Skeletal muscle satellite cell (primary cell): ENCODE data around the gene KLHL5.
A peak's percentile ranks its signal among the peaks of the same experiment; 100 is the strongest.

Experiments
- H3K27me3 ChIP-seq: 2 replicates; pipeline ENCODE4 v1.7.0; 2013; ENCODE audit warnings: low read length; ENCODE audit not compliant: control insufficient read depth, insufficient read depth
- H3K36me3 ChIP-seq: 2 replicates; pipeline ENCODE4 v1.7.0; 2013; ENCODE audit warnings: mild to moderate bottlenecking, control low read depth, low read length; ENCODE audit not compliant: insufficient read depth
- H3K4me1 ChIP-seq: 2 replicates; pipeline ENCODE4 v1.7.0; 2013; ENCODE audit warnings: low read length; ENCODE audit not compliant: control insufficient read depth, insufficient read depth
- H3K4me2 ChIP-seq: 2 replicates; pipeline ENCODE4 v1.7.0; 2013; ENCODE audit warnings: mild to moderate bottlenecking, low read length
- H3K4me3 ChIP-seq: 2 replicates; pipeline ENCODE4 v1.7.0; 2013; ENCODE audit warnings: low read length
- H3K9ac ChIP-seq: 2 replicates; pipeline ENCODE4 v1.7.0; 2013; ENCODE audit warnings: mild to moderate bottlenecking, low read depth, low read length, moderate library complexity
- H3K9me3 ChIP-seq: replicated peaks from 2 replicates; pipeline ENCODE4 v1.7.0; 2013; ENCODE audit warnings: mild to moderate bottlenecking, control low read depth, low read length

KLHL5 gene

GRCh38 chr4:39044956-39045826 lies 16.8 kb upstream of the KLHL5 start:
- no peaks in the 10 kb centered on the region for H3K27me3 ChIP-seq
- H3K9ac ChIP-seq = peak overlapping the region; percentile 87
- H3K4me3 ChIP-seq = peak overlapping the region; percentile 75
- peaks cover 36% of the 10 kb centered on the region for H3K4me1 ChIP-seq
- no peaks in the 10 kb centered on the region for H3K9me3 ChIP-seq
- no peaks in the 10 kb centered on the region for H3K36me3 ChIP-seq
- H3K4me2 ChIP-seq = peak overlapping the region; percentile 83

GRCh38 chr4:39045827-39046221 lies 16.2 kb upstream of the KLHL5 start:
- H3K9me3 ChIP-seq = no peaks in the 10 kb centered on the region
- peak overlapping the region; percentile 87 for H3K9ac ChIP-seq
- peak overlapping the region; percentile 83 for H3K4me2 ChIP-seq
- no peaks in the 10 kb centered on the region for H3K36me3 ChIP-seq
- peaks cover 36% of the 10 kb centered on the region for H3K4me1 ChIP-seq
- H3K27me3 ChIP-seq = no peaks in the 10 kb centered on the region
- H3K4me3 ChIP-seq = peak overlapping the region; percentile 75

- H3K9ac ChIP-seq = peak overlapping the region; percentile 87
- peaks cover 36% of the 10 kb centered on the region for H3K4me1 ChIP-seq
- H3K9me3 ChIP-seq = no peaks in the 10 kb centered on the region
- H3K27me3 ChIP-seq = no peaks in the 10 kb centered on the region
- H3K4me3 ChIP-seq = peak overlapping the region; percentile 75
- no peaks in the 10 kb centered on the region for H3K36me3 ChIP-seq
- peak overlapping the region; percentile 83 for H3K4me2 ChIP-seq
Measured at GRCh38 chr4:39046249-39046648, 15.8 kb upstream of the KLHL5 start.

GRCh38 chr4:39047681-39048080 lies 14.4 kb upstream of the KLHL5 start:
- Histone ChIP-seq H3K9me3 (no peaks in the 10 kb centered on the region), H3K4me3 (no peak overlapping the region), H3K4me2 (peak overlapping the region; percentile 60), H3K9ac (no peak overlapping the region), H3K27me3 (no peaks in the 10 kb centered on the region), H3K4me1 (peaks cover 36% of the 10 kb centered on the region), H3K36me3 (no peaks in the 10 kb centered on the region)

GRCh38 chr4:39048311-39048710 lies 13.7 kb upstream of the KLHL5 start:
- Histone ChIP-seq H3K9me3 (no peaks in the 10 kb centered on the region), H3K4me3 (no peak overlapping the region)

GRCh38 chr4:39050590-39050989 lies 11.4 kb upstream of the KLHL5 start:
- H3K4me2 ChIP-seq = no peak overlapping the region
- H3K9ac ChIP-seq = no peak overlapping the region
- no peaks in the 10 kb centered on the region for H3K9me3 ChIP-seq
- no peak overlapping the region for H3K4me3 ChIP-seq
- H3K27me3 ChIP-seq = no peaks in the 10 kb centered on the region
- H3K4me1 ChIP-seq = peaks cover 19% of the 10 kb centered on the region
- no peaks in the 10 kb centered on the region for H3K36me3 ChIP-seq

More at GRCh38 chr4:39048311-39048710, 13.7 kb upstream of the KLHL5 start:
- H3K4me1 ChIP-seq = peaks cover 30% of the 10 kb centered on the region
- H3K36me3 ChIP-seq = no peaks in the 10 kb centered on the region
- H3K27me3 ChIP-seq = no peaks in the 10 kb centered on the region
- no peak overlapping the region for H3K9ac ChIP-seq
- peak overlapping the region; percentile 60 for H3K4me2 ChIP-seq

- H3K9ac ChIP-seq = no peak overlapping the region
- peaks cover 12% of the 10 kb centered on the region for H3K4me1 ChIP-seq
- no peaks in the 10 kb centered on the region for H3K9me3 ChIP-seq
- no peaks in the 10 kb centered on the region for H3K27me3 ChIP-seq
- H3K36me3 ChIP-seq = no peaks in the 10 kb centered on the region
- H3K4me3 ChIP-seq = no peak overlapping the region
- H3K4me2 ChIP-seq = no peak overlapping the region
Measured at GRCh38 chr4:39051492-39051891, 10.5 kb upstream of the KLHL5 start.

GRCh38 chr4:39053983-39054382 lies 8.0 kb upstream of the KLHL5 start:
- Histone ChIP-seq H3K27me3 (no peaks in the 10 kb centered on the region), H3K9me3 (no peaks in the 10 kb centered on the region), H3K9ac (no peak overlapping the region), H3K36me3 (no peaks in the 10 kb centered on the region), H3K4me1 (no peaks in the 10 kb centered on the region), H3K4me3 (no peak overlapping the region), H3K4me2 (no peak overlapping the region)

- H3K4me2 ChIP-seq = no peak overlapping the region
- no peaks in the 10 kb centered on the region for H3K27me3 ChIP-seq
- H3K9me3 ChIP-seq = no peaks in the 10 kb centered on the region
- H3K9ac ChIP-seq = no peak overlapping the region
- no peaks in the 10 kb centered on the region for H3K36me3 ChIP-seq
- no peaks in the 10 kb centered on the region for H3K4me1 ChIP-seq
- no peak overlapping the region for H3K4me3 ChIP-seq
Measured at GRCh38 chr4:39054497-39054896, 7.5 kb upstream of the KLHL5 start.

GRCh38 chr4:39056023-39056422 lies 6.0 kb upstream of the KLHL5 start:
- H3K9ac ChIP-seq = no peak overlapping the region
- no peaks in the 10 kb centered on the region for H3K27me3 ChIP-seq
- H3K4me3 ChIP-seq = no peak overlapping the region
- no peaks in the 10 kb centered on the region for H3K9me3 ChIP-seq
- no peak overlapping the region for H3K4me2 ChIP-seq
- H3K36me3 ChIP-seq = no peaks in the 10 kb centered on the region
- no peaks in the 10 kb centered on the region for H3K4me1 ChIP-seq

GRCh38 chr4:39061457-39061856 lies 575 bp upstream of the KLHL5 start:
- no peaks in the 10 kb centered on the region for H3K4me1 ChIP-seq

GRCh38 chr4:39062770-39063097 lies 702 bp downstream of the KLHL5 start:
- no peaks in the 10 kb centered on the region for H3K9me3 ChIP-seq
- H3K4me2 ChIP-seq = no peak overlapping the region
- no peaks in the 10 kb centered on the region for H3K36me3 ChIP-seq
- no peak overlapping the region for H3K4me3 ChIP-seq
- no peaks in the 10 kb centered on the region for H3K4me1 ChIP-seq
- no peak overlapping the region for H3K9ac ChIP-seq
- no peaks in the 10 kb centered on the region for H3K27me3 ChIP-seq

More at GRCh38 chr4:39061457-39061856, 575 bp upstream of the KLHL5 start:
- no peak overlapping the region for H3K9ac ChIP-seq
- H3K9me3 ChIP-seq = no peaks in the 10 kb centered on the region
- H3K27me3 ChIP-seq = no peaks in the 10 kb centered on the region
- H3K4me2 ChIP-seq = no peak overlapping the region
- H3K4me3 ChIP-seq = no peak overlapping the region
- H3K36me3 ChIP-seq = no peaks in the 10 kb centered on the region
